HG02943 (cell line): ENCODE data around the gene NDUFS2.

Source experiments
- ATAC-seq: cut with Tn5 transposase; IDR thresholded peaks from one replicate; pipeline ENCODE4 v1.9.1; 2021; ENCODE audit warnings: mild to moderate bottlenecking, low read depth, moderate library complexity; ENCODE audit not compliant: unreplicated experiment

Gene NDUFS2

DNA sequence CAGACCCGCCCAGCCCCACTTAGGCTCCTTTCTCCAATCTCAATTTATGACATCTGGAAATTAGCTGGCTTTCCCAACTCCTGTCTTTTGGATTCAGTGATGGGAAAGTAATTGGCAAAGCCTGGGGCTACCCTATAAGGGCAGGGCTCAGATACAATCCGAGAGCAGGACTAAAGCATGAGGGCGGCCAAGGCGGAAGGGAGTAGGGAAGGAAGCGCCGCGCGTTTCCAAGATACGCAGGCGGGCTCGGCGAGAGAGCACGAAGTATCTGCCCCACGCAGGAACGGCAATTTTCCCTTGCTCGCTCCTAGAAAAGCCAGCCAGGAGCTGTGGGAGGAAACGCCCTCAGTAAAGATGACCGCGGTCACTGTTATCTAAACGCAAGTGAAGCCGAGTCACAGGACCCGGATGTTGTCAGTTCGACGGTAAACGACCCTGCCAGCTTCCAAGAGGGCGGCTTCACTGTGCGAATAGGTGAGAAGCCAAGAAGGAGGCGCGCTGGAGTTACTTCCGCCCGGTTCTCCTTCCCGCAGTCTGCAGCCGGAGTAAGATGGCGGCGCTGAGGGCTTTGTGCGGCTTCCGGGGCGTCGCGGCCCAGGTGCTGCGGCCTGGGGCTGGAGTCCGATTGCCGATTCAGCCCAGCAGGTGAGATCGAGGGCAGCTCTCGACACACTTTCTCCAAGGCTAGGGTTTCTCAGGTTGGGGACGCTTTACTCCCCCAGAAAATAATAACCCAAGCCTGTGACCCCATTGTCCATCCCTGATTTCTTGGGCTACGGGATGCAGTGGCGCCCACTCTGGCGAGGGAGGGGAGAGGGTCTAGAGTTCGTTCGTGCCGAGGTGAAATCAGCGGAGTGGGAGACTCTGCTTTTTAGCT lies at the start of gene NDUFS2:
NDUFS2 (plus strand) TSS at position 532 of the 877 bp plus-strand sequence; CDS start at position 551, 19 bp downstream.
- ATAC-seq, result peak; percentile 89

DNA sequence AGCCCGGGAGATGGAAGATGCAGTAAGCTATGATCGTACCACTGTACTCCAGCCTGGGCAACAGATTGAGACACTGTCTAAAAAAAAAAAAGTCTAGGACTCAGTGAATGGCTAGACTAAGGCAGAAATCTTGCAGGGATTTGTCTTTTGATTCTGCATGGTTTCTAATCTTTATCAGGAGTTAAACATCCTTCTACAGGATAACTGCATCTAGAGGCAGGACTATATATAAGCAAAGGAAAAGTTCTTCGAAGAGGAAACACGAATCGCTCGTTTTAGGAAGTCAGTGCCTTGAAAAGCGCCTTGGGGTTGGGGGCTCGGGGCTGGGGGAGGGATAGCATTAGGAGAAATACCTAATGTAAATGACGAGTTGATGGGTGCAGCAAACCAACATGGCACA lies 49.0 kb upstream of the NDUFS2 start:
- ATAC-seq, result no peak

DNA sequence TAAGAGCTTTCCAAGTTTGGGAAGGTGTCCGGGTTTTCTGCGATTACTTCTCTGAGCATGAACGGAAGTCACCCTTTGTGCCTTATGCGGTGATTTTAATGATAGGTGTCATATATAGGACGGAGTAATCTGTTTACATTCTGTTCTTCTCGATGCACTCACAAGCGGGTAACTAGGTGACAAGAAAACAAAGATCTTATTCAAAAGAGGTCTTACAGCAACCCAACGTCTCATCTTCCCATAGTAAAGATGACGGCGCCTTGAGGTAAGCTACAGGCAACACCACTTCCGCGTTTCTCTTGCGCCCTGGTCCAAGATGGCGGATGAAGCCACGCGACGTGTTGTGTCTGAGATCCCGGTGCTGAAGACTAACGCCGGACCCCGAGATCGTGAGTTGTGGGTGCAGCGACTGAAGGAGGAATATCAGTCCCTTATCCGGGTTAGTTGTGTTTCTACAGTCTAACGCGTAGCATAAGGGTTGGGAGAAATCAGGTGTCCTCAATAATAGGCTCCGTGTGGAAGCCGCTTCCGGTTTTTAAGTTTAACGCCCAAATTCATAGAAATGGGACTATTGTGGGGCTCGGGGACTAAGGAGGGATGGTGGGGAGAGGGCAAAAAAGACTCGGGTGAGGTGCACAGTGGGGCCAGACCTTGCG lies 48.4 kb upstream of the NDUFS2 start, which contains the start of gene UFC1:
UFC1 (plus strand) TSS at position 297 of the 656 bp plus-strand sequence; CDS start at position 317, 20 bp downstream.
- ATAC-seq, result peak; percentile 79

DNA sequence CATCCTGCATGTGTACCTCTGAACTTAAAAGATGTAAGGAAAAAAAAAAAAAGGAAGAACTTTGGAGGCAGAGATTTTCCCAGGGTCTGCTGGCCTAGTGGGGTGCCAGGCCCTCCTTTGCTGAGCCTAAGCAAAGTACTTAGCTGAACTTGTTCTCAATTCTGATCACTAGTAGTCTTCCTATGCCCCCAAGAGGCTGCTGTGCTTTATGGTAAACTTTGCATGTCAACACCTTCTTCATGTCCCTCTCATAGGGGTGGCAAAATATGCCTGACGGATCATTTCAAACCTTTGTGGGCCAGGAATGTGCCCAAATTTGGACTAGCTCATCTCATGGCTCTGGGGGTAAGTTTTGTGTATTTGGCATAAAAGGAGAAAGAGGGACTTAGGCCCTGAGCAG lies 44.3 kb upstream of the NDUFS2 start:
- ATAC-seq, result no peak

DNA sequence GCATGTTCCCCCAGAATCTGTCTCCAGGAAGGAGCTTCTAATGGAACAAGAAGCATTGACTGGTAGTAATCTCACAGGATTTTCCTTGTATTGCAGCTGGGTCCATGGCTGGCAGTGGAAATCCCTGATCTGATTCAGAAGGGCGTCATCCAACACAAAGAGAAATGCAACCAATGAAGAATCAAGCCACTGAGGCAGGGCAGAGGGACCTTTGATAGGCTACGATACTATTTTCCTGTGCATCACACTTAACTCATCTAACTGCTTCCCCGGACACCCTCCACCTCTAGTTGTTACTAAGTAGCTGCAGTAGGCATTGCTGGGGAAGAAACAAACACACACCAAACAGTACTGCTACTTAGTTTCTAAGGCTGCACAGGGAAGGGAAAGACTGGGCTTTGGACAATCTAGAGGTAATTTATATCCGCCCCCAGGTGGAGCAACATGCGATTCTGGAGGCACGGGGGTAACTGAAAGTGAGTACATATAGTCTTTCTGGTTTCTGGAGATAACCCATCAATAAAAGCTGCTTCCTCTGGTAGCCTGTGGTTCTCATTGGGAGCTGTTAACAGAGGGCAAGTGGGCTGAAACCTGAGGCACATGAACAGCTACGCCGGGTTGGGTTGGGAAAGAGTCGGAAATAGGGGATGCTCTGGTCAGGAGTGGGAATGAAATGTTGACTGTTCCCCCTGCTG lies 43.7 kb upstream of the NDUFS2 start:
- ATAC-seq, result peak; percentile 23

DNA sequence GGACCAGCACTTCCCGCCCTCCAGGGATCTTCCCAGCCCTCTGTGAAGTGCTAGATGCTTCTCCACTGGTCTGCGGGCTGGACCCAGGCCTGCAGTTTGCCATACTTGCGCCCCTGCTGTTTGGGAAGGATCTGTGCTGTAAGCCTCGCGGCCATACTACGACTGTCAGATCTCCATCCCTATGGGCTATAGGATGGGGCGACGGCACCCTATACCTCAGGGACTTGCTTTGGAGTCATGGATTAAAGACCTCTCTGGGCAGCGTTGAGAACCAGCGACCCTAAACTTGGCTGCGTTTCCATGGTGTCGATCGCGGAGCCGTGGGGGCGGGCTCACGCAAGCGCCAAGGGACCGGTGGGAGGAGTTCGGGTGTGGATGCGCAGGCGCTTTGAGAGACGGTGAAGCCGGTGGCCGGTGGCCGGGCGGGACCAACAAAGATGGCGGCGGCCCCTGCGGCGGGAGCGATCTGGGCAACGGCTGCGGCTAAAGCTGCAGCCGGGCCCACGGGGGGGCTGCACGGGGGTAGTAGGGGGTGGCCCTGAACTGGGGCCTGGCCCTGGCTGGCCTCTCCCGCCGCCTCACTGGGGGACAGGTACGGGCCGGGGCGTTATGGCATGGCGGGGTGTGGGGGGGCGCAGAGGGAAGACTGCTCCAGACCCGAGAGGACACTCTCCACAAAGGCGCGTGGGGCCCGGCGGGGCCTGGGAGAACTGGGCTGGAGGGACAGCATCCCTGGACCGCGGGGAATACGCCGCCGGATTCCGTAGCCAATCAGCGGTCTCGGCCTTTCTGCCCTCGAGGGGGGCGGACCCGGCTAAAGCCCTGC lies 42.9 kb upstream of the NDUFS2 start, which contains the start of gene USP21:
USP21 (plus strand) TSS at position 414 of the 826 bp plus-strand sequence. CDS start 1,141 bp downstream, outside the sequence.
- peak; percentile 83 for ATAC-seq

DNA sequence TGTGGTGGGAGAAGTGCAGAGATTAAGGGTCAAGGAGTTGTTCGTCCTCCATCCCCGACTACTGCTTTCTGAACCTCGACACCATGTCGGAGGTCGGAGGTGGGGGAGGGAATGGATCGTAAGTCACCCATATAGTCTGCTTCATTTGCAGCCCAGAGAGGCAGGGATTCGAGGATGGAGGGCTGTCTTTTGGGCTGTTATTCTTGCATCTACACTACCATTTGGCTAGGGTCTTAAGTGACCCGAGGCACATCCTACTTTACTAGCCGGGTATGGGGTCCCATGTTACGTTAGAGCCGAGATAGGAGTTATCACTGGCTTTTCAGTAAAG lies 42.3 kb upstream of the NDUFS2 start:
- no peak for ATAC-seq

DNA sequence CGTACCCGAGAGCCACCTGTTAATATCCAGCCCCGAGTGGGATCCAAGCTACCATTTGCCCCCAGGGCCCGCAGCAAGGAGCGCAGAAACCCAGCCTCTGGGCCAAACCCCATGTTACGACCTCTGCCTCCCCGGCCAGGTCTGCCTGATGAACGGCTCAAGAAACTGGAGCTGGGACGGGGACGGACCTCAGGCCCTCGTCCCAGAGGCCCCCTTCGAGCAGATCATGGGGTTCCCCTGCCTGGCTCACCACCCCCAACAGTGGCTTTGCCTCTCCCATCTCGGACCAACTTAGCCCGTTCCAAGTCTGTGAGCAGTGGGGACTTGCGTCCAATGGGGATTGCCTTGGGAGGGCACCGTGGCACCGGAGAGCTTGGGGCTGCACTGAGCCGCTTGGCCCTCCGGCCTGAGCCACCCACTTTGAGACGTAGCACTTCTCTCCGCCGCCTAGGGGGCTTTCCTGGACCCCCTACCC lies 41.5 kb upstream of the NDUFS2 start:
- no peak for ATAC-seq

DNA sequence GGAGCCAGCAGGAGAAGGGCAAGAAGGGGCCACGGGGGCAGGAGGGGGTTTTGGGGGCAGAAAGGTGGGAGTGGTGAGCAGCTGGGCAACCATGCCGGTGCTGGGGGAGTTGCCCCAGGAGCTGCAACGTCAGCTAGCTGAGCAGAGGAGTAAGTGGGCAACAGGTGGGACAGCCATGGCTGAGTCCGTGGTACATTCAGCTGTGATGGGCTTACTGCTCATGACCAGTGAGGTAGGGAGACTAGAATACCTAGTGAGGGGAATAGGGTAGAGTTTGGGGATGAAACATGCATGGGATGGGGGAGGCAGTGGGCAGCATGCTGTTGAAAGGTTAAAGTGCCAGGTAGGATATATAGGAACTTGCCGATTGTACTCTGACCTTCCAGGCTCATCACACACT lies 40.5 kb upstream of the NDUFS2 start:
- no peak for ATAC-seq

DNA sequence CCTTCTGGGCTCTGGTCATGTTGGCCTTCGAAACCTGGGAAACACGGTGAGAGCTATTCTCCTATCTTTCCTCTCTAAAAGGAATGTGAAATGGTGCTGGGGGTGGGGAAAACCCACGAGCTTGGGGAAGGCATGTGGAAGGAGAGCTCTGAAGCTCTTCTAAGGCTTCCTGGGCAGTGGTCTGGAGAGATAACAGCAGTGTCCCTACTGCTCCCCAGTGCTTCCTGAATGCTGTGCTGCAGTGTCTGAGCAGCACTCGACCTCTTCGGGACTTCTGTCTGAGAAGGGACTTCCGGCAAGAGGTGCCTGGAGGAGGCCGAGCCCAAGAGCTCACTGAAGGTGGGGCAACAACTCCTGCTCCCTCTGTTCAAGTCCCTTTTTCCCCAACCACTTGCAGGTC lies 40.1 kb upstream of the NDUFS2 start:
- no peak for ATAC-seq

DNA sequence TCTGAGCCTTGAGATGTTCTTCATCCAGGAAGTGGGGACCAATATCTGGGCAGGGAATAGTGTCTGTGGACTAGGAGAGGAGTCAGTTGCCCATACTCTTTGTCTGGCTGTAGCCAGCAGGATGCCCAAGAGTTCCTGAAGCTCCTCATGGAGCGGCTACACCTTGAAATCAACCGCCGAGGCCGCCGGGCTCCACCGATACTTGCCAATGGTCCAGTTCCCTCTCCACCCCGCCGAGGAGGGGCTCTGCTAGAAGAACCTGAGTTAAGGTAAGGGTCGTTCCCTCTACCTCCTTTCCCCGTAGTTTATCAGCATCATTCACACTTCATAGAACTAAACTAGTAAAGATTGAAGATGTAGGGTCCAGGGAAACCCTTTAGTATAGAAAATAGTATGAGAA lies 39.4 kb upstream of the NDUFS2 start:
- ATAC-seq, result no peak

DNA sequence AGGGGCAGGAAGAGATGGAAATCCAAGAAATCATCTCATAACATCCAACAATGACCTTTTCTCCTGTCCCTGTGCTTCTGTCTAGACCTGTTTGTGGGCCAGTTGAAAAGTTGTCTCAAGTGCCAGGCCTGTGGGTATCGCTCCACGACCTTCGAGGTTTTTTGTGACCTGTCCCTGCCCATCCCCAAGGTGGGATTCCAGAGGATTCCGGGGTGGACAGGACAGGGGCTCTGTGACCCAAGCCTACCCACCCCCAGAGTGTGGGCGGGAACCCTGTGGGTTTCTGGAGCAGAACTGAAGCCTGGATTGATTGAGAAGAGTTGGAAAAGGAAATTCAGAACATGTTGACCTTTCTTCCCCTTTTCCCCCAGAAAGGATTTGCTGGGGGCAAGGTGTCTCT lies 38.4 kb upstream of the NDUFS2 start:
- no peak for ATAC-seq

DNA sequence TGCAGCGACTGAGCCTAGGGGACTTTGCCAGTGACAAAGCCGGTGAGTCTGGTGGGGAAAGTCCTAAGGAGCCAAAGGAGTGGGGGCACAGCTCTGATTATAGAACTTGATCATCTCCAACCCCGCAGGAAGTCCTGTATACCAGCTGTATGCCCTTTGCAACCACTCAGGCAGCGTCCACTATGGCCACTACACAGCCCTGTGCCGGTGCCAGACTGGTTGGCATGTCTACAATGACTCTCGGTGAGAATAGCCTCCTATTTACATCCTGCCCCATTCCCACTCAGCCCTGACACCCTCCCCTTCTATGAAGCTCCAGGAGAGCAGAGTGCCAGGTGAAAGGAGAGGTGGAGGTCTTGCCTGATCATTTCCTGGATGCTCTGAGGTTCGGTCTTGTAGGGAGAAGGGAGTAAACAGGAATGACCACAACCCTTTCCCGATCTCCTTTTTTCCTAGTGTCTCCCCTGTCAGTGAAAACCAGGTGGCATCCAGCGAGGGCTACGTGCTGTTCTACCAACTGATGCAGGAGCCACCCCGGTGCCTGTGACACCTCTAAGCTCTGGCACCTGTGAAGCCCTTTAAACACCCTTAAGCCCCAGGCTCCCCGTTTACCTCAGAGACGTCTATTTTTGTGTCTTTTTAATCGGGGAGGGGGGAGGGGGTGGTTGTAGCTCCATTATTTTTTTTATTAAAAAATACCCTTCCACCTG lies 37.1 kb upstream of the NDUFS2 start:
- ATAC-seq, result no peak

DNA sequence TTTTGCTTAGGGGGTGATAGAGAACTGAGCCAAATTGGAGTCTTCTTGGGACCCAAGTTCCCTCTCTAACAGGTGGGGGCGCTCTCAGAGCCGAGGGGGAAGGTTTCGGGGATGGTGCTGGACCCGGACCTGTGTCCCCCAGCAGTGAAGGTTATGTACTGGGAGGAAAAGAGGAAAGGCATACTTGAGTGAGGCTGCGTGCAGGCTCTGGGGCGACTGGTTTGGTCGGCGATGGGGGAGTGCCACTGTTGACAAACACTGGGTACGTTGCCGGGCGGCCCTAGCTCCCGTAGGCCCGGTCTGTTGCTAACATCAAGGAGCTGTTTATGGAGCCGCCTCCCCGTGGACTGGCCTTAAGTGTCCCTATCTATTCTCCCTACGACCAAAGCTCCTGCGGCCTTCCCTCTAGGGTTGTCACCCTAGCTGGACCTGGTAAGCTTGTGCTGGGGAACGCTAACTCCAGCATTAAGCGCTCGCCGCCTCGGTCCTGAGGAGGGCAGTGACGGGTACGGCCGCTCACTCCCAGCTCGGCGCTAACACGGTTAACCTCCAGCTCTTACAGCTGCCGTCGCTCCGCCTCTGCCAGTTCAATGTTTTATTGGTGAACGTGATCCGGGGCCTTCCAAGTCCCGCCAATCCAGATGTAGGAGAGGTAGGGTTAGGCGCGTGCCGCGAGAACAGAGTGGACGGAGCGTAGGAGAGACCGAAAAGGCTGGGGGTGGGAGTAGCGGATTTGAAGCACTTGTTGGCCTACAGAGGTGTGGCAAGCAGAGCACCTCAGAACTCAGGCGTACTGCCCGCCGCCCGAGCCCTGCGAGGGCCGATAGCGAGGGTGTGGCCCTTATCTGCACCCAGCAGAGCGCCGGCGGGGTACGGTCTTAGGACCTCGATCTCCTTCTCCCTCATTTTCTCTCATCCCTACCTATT lies 36.2 kb upstream of the NDUFS2 start, which contains the start of gene PPOX:
PPOX (plus strand) TSS at position 685 of the 927 bp plus-strand sequence. CDS start 422 bp downstream, outside the sequence.
- ATAC-seq, result peak; percentile 94

DNA sequence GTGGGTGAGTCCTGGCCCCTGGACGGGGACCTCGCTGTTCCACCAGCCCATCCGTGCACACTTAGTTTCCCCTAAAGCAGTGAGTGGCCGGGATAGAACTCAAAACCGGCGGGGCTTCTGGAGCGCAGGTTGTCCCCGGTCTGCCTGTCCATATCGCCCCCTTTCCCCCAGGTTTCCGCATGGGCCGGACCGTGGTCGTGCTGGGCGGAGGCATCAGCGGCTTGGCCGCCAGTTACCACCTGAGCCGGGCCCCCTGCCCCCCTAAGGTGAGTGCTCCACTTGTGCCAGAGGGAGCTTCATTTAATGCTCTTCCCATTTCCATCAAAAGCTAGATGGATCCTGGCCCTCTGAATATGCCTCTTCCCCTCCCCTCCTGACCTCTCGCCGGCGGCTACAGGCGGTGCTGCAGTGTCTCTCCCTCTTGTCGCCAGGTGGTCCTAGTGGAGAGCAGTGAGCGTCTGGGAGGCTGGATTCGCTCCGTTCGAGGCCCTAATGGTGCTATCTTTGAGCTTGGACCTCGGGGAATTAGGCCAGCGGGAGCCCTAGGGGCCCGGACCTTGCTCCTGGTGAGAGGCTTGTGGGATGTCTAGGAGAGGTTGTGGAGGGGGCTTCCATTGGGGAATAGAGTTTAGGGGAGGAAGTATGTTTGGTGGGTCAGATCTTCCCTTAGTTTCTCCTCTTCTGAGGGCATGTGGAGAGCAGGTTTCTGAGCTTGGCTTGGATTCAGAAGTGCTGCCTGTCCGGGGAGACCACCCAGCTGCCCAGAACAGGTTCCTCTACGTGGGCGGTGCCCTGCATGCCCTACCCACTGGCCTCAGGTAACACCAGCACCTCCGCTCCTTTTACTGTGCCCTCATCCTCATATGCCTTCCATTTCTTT lies 35.3 kb upstream of the NDUFS2 start:
- ATAC-seq, result no peak

DNA sequence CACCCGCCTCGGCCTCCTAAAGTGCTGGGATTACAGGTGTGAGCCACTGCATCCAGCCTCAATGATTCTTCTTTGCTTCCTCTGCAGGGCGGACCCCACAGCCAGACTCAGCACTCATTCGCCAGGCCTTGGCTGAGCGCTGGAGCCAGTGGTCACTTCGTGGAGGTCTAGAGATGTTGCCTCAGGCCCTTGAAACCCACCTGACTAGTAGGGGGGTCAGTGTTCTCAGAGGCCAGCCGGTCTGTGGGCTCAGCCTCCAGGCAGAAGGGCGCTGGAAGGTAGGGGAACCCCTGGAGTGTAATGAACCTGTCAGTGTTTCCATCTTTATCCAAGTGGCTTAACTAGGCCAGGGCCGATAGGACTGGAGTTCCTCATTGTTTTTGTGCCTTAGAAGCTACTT lies 33.3 kb upstream of the NDUFS2 start:
- ATAC-seq, result no peak

DNA sequence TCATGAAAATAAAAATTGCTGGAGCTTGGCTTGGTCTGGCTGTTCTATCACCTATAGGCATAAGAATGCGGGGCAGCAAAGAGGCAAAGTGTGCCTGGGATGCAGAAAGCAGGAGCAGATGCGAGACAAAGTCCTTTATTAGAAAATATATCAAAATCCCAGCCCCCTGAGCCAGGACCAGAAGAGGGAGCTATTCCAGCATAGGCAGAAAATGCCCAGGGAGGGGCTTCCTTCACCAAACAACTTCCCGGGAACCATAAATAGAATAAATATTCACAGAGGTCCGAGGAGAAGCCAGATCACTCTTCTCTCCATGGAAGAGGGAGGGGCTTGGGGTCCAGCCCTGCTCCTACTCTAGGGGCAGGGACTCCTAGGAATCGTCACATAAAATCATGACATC lies 31.0 kb upstream of the NDUFS2 start:
- ATAC-seq, result no peak
